Cerebellar nuclear complex (tissue), 1 donor: ENCODE measurements around the gene EFNA5.

Source experiments
- DNase-seq, 2 experiments: peaks; one replicate each; lab custom pipeline; 2025; lab: John Stamatoyannopoulos, UW

EFNA5 gene

GRCh38 chr5:107672211-107673038 lies 1.7 kb upstream of the EFNA5 start:
- no peak for DNase-seq

GRCh38 chr5:107671742-107672210 lies 1.0 kb upstream of the EFNA5 start:
- no peak for DNase-seq

GRCh38 chr5:107670087-107670931 lies 428 bp downstream of the EFNA5 start:
- no peak for DNase-seq

GRCh38 chr5:107669096-107670031 lies 1.4 kb downstream of the EFNA5 start:
- DNase-seq: no peak

- no peak for DNase-seq
These were observed 2.3 kb downstream of the EFNA5 start for GRCh38 chr5:107668154-107669095.

GRCh38 chr5:107666051-107666655 lies 4.6 kb downstream of the EFNA5 start:
- DNase-seq: no peak

GRCh38 chr5:107665036-107665570 lies 5.6 kb downstream of the EFNA5 start:
- DNase-seq: no peak

- DNase-seq: no peak
These were observed 7.0 kb downstream of the EFNA5 start for GRCh38 chr5:107663697-107664096.

- no peak for DNase-seq
These were observed 9.1 kb downstream of the EFNA5 start for GRCh38 chr5:107661650-107662044.

GRCh38 chr5:107661038-107661649 lies 9.6 kb downstream of the EFNA5 start:
- no peak for DNase-seq

GRCh38 chr5:107658528-107658927 lies 12.2 kb downstream of the EFNA5 start:
- no peak for DNase-seq

- no peak for DNase-seq
These were observed 14.9 kb downstream of the EFNA5 start for GRCh38 chr5:107655831-107656230.

GRCh38 chr5:107654827-107655226 lies 15.9 kb downstream of the EFNA5 start:
- DNase-seq: no peak

- no peak for DNase-seq
These were observed 17.1 kb downstream of the EFNA5 start for GRCh38 chr5:107653685-107654084.

GRCh38 chr5:107652839-107653607 lies 17.7 kb downstream of the EFNA5 start:
- DNase-seq: no peak

GRCh38 chr5:107652408-107652807 lies 18.3 kb downstream of the EFNA5 start:
- no peak for DNase-seq

- no peak for DNase-seq
These were observed 19.4 kb downstream of the EFNA5 start for GRCh38 chr5:107651325-107651724.

- DNase-seq: no peak
These were observed 24.3 kb downstream of the EFNA5 start for GRCh38 chr5:107646418-107646817.

- no peak for DNase-seq
These were observed 30.2 kb downstream of the EFNA5 start for GRCh38 chr5:107640568-107640967.
